Inflammatory macrophage (primary cell): ENCODE measurements around the gene CD38.

Experiments
- DNase-seq, 2 donors: peaks; one replicate each; pipeline ENCODE4 v3.0.0-alpha.2; 2020 to 2022

Gene CD38

DNA sequence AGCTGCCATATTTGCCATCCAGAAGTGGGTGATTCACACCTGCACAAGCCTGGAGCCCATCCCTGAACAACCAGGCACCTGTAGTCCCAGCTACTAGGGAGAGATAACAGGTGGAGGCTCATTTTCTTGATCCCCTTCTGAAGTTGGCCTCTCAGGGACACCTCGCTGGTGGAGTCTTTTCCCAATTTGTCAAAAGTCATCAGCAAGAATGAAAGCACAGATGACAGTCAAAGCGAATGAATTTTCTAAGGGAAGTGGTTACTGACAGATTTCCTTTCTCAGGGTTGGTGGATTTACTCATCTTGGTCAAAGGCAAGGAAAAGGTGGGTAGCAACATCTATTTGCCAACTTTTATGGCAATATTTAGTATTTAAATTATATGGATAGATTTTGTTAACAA is 123.9 kb downstream of the CD38 start:
- DNase-seq = peak; percentile 43 to 61

DNA sequence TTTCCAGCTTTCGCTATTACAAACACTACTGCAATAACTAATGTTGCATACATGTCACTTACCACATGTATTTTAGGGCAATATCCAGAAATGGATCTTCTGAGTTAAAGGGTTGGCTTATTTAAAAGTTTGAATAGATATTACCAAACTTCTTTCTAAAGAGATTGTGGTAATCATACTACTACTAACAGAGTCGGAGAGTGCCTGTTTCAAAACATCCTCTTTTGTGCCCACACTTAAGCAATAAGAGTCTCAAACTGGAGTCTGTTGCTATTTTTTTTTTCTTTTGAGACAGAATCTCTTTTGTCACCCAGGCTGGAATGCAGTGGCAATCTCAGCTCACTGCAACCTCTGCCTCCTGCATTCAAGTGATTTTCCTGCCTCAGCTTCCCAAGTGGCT is 124.6 kb downstream of the CD38 start:
- DNase-seq = peak; percentile 86 to 95
